GM12878 (cell line): ENCODE results near the gene PEMT. TPM values are rescaled to one million over a fixed set of nuclear protein-coding genes. Genes with fewer than 3 reads are reported as not detected.

Experiments used
- ATAC-seq: fragments of 200-7000 bp; cut with Tn5 transposase; 3 replicates; pipeline ENCODE4 v1.9.1; 2020; ENCODE audit warnings: mild to moderate bottlenecking, moderate library complexity
- BruUV-seq: library from RNA; stranded (reverse); fragments of 400-500 nt; replicated peaks from 2 replicates; lab custom pipeline; 2021; lab: Mats Ljungman, UMichigan
- CTCF ChIA-PET: fragments of 300-600 bp; sonication (Branson Sonifier 250); formaldehyde crosslinking; extraction: SDS; loops from one replicate; lab custom pipeline; 2021; ENCODE audit warnings: inconsistent platforms; lab: Yijun Ruan, JAX
- POLR2A ChIA-PET: fragments of 350-600 bp; formaldehyde crosslinking; extraction: SDS; loops from one replicate; lab custom pipeline; 2021; ENCODE audit warnings: inconsistent platforms; lab: Charles Lee
- RAD21 ChIA-PET: fragments of 300-600 bp; sonication (Branson Sonifier 250); formaldehyde crosslinking; loops from one replicate; lab custom pipeline; 2023; ENCODE audit warnings: antibody characterized with exemption; ENCODE audit not compliant: unreplicated experiment; lab: Charles Lee
- SMC1A ChIA-PET: fragments of 300-600 bp; sonication (Branson Sonifier 250); formaldehyde crosslinking; loops from one replicate; lab custom pipeline; 2023; ENCODE audit not compliant: unreplicated experiment, uncharacterized antibody; lab: Charles Lee
- DNase-seq: peaks from one replicate; pipeline ENCODE4 v3.0.0-alpha.2; 2011; ENCODE audit warnings: low read depth, low spot score
- FAIRE-seq: peaks from 3 replicates; lab custom pipeline; 2011; peaks lifted over from hg19 to GRCh38; lab: Jason Lieb, UNC
- H2AFZ ChIP-seq: 2 replicates; pipeline ENCODE4 v1.6.0; 2011; ENCODE audit warnings: low read depth, low read length, control low read depth; ENCODE audit not compliant: control insufficient read depth
- H3K27ac ChIP-seq: 2 replicates; pipeline ENCODE4 v1.5.1; 2011; ENCODE audit warnings: control low read depth; ENCODE audit not compliant: control insufficient read depth, insufficient read depth
- H3K27me3 ChIP-seq, 2 experiments: replicated peaks in 1 of 2; 2 replicates each; pipeline versions ENCODE4 v1.6.0 to v1.6.1; 2011; ENCODE audit warnings: low read length in 1 of 2; ENCODE audit not compliant: control insufficient read depth in 2 of 2, insufficient read depth in 2 of 2
- H3K36me3 ChIP-seq, 2 experiments: 2 replicates each; pipeline ENCODE4 v1.5.1; 2011; ENCODE audit warnings: low read length in 1 of 2; ENCODE audit not compliant: control insufficient read depth in 2 of 2, insufficient read depth in 2 of 2
- H3K4me1 ChIP-seq: 2 replicates; pipeline ENCODE4 v1.6.1; 2011; ENCODE audit warnings: mild to moderate bottlenecking, low read length, moderate library complexity, mixed read lengths; ENCODE audit not compliant: control insufficient read depth, insufficient read depth
- H3K4me2 ChIP-seq: 2 replicates; pipeline ENCODE4 v1.6.0; 2011; ENCODE audit warnings: control low read depth; ENCODE audit not compliant: control insufficient read depth, insufficient read depth
- H3K4me3 ChIP-seq: fragments of 200-600 bp; sonication (generic); 2 replicates; pipeline ENCODE4 v1.5.1; 2016
- H3K79me2 ChIP-seq: 2 replicates; pipeline ENCODE4 v1.6.0; 2011; ENCODE audit warnings: low read length; ENCODE audit not compliant: control insufficient read depth, insufficient read depth
- H3K9ac ChIP-seq: 2 replicates; pipeline ENCODE4 v1.8.0; 2011; ENCODE audit warnings: low read length, control low read depth, mixed read lengths; ENCODE audit not compliant: control insufficient read depth, insufficient read depth
- H3K9me3 ChIP-seq: replicated peaks from 3 replicates; pipeline ENCODE4 v1.5.1; 2011; ENCODE audit warnings: mild to moderate bottlenecking, low read length; ENCODE audit not compliant: control insufficient read depth, insufficient read depth
- H4K20me1 ChIP-seq: 2 replicates; pipeline ENCODE4 v1.6.0; 2011; ENCODE audit not compliant: control insufficient read depth, insufficient read depth
- ATF7 ChIP-seq: fragments of 450-650 bp; IDR thresholded peaks from 2 replicates; pipeline ENCODE4 v1.6.1; 2016; ENCODE audit warnings: low read depth, mild to moderate bottlenecking
- KAT2A ChIP-seq: conservative IDR thresholded peaks from 2 replicates; pipeline ENCODE4 v1.6.1; 2011; ENCODE audit warnings: low read depth, low read length; ENCODE audit not compliant: control insufficient read depth
- MEF2B ChIP-seq: fragments of 450-650 bp; IDR thresholded peaks from 2 replicates; pipeline ENCODE4 v1.6.1; 2018; ENCODE audit warnings: mild to moderate bottlenecking, moderate library complexity; ENCODE audit not compliant: partially characterized antibody, poor library complexity, severe bottlenecking
- NR2C1 ChIP-seq: fragments of 450-650 bp; IDR thresholded peaks from 2 replicates; pipeline ENCODE4 v1.6.1; 2017; ENCODE audit warnings: antibody characterized with exemption, mild to moderate bottlenecking, moderate library complexity
- PAX5 ChIP-seq: IDR thresholded peaks from 2 replicates; pipeline ENCODE4 v1.6.1; 2011; ENCODE audit warnings: low read depth, low read length, borderline replicate concordance
- POU2F2 ChIP-seq: IDR thresholded peaks from 3 replicates; pipeline ENCODE4 v1.6.1; 2011; ENCODE audit warnings: low read depth, mild to moderate bottlenecking, low read length, borderline replicate concordance
- RELA ChIP-seq: fragments of 450-650 bp; IDR thresholded peaks from 2 replicates; pipeline ENCODE4 v1.8.0; 2014; ENCODE audit warnings: borderline replicate concordance; ENCODE audit not compliant: partially characterized antibody
- SMAD1 ChIP-seq: fragments of 450-650 bp; IDR thresholded peaks from 2 replicates; pipeline ENCODE4 v1.6.1; 2018; ENCODE audit warnings: mild to moderate bottlenecking, low read depth; ENCODE audit not compliant: partially characterized antibody
- SMAD5 ChIP-seq: IDR thresholded peaks from 2 replicates; pipeline ENCODE4 v1.6.1; 2016; ENCODE audit warnings: antibody characterized with exemption, low read depth
- SP1 ChIP-seq: IDR thresholded peaks from one replicate; pipeline ENCODE4 v1.6.1; 2011; ENCODE audit warnings: low read depth, low read length
- WGBS: methylation state at CpG from one replicate; pipeline ENCODE4 v1.1.6; 2016; ENCODE audit warnings: low lambda C conversion rate; ENCODE audit not compliant: insufficient replicate concordance, insufficient coverage; ENCODE audit errors: missing lambda C conversion rate; 5-methylcytosine and 5-hydroxymethylcytosine counted together
- in situ Hi-C: fragments of 300-500 bp; cut with MboI; formaldehyde crosslinking; loops from 9 replicates; pipeline ENCODE4 v1.14.3; 2018; ENCODE audit warnings: mixed read lengths
- intact Hi-C: fragments of 100-400 bp; cut with micrococcal nuclease; formaldehyde crosslinking; loops from one replicate; pipeline ENCODE4 v1.14.2; 2022; ENCODE audit not compliant: unreplicated experiment
- polyA plus RNA-seq, 11 experiments: library from polyadenylated mRNA; depleted of rRNA in 4 of 11; unstranded in 6 of 11; stranded (reverse) in 5 of 11; fragments of >200 nt; fragmentation: Nextera tagmentation in 4 of 11; fragmentation: Illumina TruSeq in 1 of 11; extraction: Ambion mirVana in 4 of 11; extraction: Trizol in 1 of 11; gene quantifications; 1 replicate in 1 of 11; 2 replicates in 10 of 11; pipeline versions ENCODE4 v1.2.1 to v1.2.3, GENCODE V29; 2011 to 2016; ENCODE audit warnings: inconsistent platforms in 2 of 11, missing spikeins in 2 of 11, low read depth in 1 of 11
- total RNA-seq, 4 experiments: library from RNA; depleted of rRNA in 3 of 4; stranded (reverse); fragments of >200 nt in 3 of 4; fragmentation: Illumina TruSeq in 1 of 4; extraction: Trizol in 1 of 4; gene quantifications; 2 replicates each; pipeline versions ENCODE4 v1.2.1 to v1.2.3, GENCODE V29; 2013 to 2021
- TF ChIP-seq, protein P1 (sequence below): fragments of 150-350 bp; IDR thresholded peaks from 2 replicates; pipeline ENCODE4 v1.6.1; 2016; ENCODE audit warnings: low read depth, low read length
- TF ChIP-seq, protein P2 (sequence below): IDR thresholded peaks from 2 replicates; pipeline ENCODE4 v1.6.1; 2012; ENCODE audit warnings: low read length, inconsistent platforms
- TF ChIP-seq, protein P3 (sequence below): fragments of 150-350 bp; IDR thresholded peaks from 2 replicates; pipeline ENCODE4 v1.6.1; 2014; ENCODE audit warnings: mild to moderate bottlenecking, low read depth, low read length
- TF ChIP-seq, protein P4 (sequence below): fragments of 450-650 bp; IDR thresholded peaks from 2 replicates; pipeline ENCODE4 v1.6.1; 2017; ENCODE audit warnings: mild to moderate bottlenecking, low read depth, inconsistent platforms; ENCODE audit not compliant: poor library complexity, severe bottlenecking

PEMT gene
- total and polyA plus RNA-seq, 10 of the 15 experiments (the other 5 are each of a cell fraction or from before 2014, with no cell fraction given): 2.8 to 44.7 (median 25.4) TPM

DNA sequence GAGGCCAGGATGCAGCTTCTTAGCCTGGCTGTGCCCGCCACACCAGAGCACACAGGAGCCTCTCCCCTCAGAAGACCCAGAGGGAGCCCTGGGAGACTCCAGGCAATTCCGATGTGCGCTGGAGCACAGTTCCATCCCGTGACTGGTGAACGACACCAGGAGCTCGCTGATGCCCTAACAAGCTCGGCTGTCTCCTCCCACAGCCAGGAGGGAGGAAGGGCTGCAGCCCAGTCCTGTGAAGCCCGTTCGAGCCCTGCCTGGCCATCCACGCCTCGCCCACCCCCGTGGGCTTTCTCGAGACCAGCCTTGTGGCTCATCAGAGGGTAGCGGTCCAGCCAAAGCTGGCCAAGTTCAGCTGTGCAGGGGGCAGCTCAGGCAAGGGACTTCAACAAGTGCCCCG is 73.5 kb downstream of the PEMT start (continued):
- TF ChIP-seq KAT2A (no peak), SMAD1 (no peak), PAX5 (no peak)
- TF ChIP-seq, protein P1, sequence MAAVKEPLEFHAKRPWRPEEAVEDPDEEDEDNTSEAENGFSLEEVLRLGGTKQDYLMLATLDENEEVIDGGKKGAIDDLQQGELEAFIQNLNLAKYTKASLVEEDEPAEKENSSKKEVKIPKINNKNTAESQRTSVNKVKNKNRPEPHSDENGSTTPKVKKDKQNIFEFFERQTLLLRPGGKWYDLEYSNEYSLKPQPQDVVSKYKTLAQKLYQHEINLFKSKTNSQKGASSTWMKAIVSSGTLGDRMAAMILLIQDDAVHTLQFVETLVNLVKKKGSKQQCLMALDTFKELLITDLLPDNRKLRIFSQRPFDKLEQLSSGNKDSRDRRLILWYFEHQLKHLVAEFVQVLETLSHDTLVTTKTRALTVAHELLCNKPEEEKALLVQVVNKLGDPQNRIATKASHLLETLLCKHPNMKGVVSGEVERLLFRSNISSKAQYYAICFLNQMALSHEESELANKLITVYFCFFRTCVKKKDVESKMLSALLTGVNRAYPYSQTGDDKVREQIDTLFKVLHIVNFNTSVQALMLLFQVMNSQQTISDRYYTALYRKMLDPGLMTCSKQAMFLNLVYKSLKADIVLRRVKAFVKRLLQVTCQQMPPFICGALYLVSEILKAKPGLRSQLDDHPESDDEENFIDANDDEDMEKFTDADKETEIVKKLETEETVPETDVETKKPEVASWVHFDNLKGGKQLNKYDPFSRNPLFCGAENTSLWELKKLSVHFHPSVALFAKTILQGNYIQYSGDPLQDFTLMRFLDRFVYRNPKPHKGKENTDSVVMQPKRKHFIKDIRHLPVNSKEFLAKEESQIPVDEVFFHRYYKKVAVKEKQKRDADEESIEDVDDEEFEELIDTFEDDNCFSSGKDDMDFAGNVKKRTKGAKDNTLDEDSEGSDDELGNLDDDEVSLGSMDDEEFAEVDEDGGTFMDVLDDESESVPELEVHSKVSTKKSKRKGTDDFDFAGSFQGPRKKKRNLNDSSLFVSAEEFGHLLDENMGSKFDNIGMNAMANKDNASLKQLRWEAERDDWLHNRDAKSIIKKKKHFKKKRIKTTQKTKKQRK: no peak
- TF ChIP-seq, protein P2, sequence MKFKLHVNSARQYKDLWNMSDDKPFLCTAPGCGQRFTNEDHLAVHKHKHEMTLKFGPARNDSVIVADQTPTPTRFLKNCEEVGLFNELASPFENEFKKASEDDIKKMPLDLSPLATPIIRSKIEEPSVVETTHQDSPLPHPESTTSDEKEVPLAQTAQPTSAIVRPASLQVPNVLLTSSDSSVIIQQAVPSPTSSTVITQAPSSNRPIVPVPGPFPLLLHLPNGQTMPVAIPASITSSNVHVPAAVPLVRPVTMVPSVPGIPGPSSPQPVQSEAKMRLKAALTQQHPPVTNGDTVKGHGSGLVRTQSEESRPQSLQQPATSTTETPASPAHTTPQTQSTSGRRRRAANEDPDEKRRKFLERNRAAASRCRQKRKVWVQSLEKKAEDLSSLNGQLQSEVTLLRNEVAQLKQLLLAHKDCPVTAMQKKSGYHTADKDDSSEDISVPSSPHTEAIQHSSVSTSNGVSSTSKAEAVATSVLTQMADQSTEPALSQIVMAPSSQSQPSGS: no peak

DNA sequence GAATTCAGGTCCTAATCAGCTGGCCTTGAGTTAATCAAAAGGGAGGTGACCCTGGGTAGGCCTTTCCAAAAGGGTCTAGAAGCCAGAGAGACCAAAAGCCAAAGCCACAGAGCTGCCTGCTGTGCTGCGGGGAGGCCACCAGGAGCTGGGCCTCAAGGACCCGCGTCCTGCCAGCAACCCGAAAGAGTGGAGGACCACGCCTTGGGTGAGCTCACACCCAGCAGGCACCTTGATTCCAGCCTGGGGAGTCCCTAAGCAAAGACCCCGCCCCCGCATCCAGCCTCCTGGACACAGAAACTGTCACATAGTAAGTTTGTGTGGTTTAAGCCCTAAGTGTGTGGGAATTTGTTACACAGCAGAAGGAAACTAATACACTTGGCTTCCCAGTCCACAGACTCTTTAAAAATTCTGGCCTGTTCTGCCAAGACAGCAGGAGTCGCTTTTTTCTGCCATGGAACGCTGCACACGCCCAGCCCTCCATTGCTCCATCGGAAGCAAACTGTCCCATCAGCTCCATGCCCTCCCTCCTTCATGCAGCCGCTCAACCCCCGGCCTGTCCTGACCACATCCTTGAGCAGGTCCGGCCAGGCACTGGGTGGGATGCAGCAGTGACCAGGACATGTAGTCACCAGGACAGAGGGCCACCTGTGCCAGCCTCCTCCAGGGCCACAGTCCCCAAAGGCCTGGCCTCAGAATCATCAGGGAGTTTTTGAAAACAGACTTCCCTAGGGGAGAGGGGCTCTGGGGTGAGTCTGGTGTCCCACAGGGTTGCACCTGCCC is 74.4 kb downstream of the PEMT start:
- ATAC-seq: no peak
- CTCF ChIA-PET: interaction anchor here (1.4 kb wide), 1 partner anchor 52 kb away, joined by 3 read pairs; no protein-coding TSS in a partner anchor
- Histone ChIP-seq H3K27me3 (no peaks in the 10 kb centered on the region), H3K36me3 (no peaks in the 10 kb centered on the region), H3K4me3 (no peak overlapping the region), H2AFZ (no peak overlapping the region), H4K20me1 (no peaks in the 10 kb centered on the region), H3K9me3 (no peaks in the 10 kb centered on the region), H3K79me2 (no peaks in the 10 kb centered on the region), H3K27ac (no peak overlapping the region), H3K4me2 (no peak overlapping the region), H3K4me1 (no peaks in the 10 kb centered on the region), H3K9ac (no peak overlapping the region)
- DNase-seq: no peak
- FAIRE-seq: no peak
- intact Hi-C loops (no loop called here), in situ Hi-C loops (no loop called here)
- BruUV-seq: no TSS peak
- RAD21 ChIA-PET: no interaction called here
- POLR2A ChIA-PET: no interaction called here
- WGBS: 73% methylated on average over 14 of the region's 14 CpGs
- SMC1A ChIA-PET: no interaction called here
- TF ChIP-seq RELA: no peak
- TF ChIP-seq SMAD5: no peak
- TF ChIP-seq SP1: no peak
- no peak for TF ChIP-seq NR2C1
- TF ChIP-seq, protein P3, sequence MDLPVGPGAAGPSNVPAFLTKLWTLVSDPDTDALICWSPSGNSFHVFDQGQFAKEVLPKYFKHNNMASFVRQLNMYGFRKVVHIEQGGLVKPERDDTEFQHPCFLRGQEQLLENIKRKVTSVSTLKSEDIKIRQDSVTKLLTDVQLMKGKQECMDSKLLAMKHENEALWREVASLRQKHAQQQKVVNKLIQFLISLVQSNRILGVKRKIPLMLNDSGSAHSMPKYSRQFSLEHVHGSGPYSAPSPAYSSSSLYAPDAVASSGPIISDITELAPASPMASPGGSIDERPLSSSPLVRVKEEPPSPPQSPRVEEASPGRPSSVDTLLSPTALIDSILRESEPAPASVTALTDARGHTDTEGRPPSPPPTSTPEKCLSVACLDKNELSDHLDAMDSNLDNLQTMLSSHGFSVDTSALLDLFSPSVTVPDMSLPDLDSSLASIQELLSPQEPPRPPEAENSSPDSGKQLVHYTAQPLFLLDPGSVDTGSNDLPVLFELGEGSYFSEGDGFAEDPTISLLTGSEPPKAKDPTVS: no peak
- no peak for TF ChIP-seq ATF7
- TF ChIP-seq, protein P4, sequence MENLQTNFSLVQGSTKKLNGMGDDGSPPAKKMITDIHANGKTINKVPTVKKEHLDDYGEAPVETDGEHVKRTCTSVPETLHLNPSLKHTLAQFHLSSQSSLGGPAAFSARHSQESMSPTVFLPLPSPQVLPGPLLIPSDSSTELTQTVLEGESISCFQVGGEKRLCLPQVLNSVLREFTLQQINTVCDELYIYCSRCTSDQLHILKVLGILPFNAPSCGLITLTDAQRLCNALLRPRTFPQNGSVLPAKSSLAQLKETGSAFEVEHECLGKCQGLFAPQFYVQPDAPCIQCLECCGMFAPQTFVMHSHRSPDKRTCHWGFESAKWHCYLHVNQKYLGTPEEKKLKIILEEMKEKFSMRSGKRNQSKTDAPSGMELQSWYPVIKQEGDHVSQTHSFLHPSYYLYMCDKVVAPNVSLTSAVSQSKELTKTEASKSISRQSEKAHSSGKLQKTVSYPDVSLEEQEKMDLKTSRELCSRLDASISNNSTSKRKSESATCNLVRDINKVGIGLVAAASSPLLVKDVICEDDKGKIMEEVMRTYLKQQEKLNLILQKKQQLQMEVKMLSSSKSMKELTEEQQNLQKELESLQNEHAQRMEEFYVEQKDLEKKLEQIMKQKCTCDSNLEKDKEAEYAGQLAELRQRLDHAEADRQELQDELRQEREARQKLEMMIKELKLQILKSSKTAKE: no peak
- TF ChIP-seq POU2F2: no peak
- no peak for TF ChIP-seq MEF2B
